Stromal cell of bone marrow (primary cell): Measurements from ENCODE around the gene SFXN4.
"Not testable (repeated sequence)": the region's sequence is repeated elsewhere in the genome, so short reads cannot be mapped to it uniquely, and the experiment has no call there.

Experiments
- DNase-seq: peaks from one replicate; pipeline ENCODE4 v3.0.0-alpha.2; 2012; ENCODE audit warnings: low read depth

SFXN4 gene

GRCh38 chr10:119143657-119144056 lies 21.9 kb downstream of the SFXN4 start:
- no peak for DNase-seq

GRCh38 chr10:119140603-119141245 lies 24.8 kb downstream of the SFXN4 start:
- DNase-seq, result no peak

- DNase-seq, result no peak
Measured at GRCh38 chr10:119139464-119140067, 25.9 kb downstream of the SFXN4 start.

GRCh38 chr10:119138346-119139306 lies 26.9 kb downstream of the SFXN4 start:
- DNase-seq, result no peak

GRCh38 chr10:119137878-119138277 lies 27.6 kb downstream of the SFXN4 start:
- not testable (repeated sequence) for DNase-seq

- DNase-seq, result no peak
Measured at GRCh38 chr10:119136084-119136483, 29.4 kb downstream of the SFXN4 start.

- DNase-seq, result peak; percentile 47
Measured at GRCh38 chr10:119135513-119135881, 30.0 kb downstream of the SFXN4 start.

- DNase-seq, result no peak
Measured at GRCh38 chr10:119133949-119134348, 31.6 kb downstream of the SFXN4 start.

GRCh38 chr10:119132521-119133345 lies 32.8 kb downstream of the SFXN4 start:
- DNase-seq, result no peak

- no peak for DNase-seq
Measured at GRCh38 chr10:119131512-119132240, 33.8 kb downstream of the SFXN4 start.

- no peak for DNase-seq
Measured at GRCh38 chr10:119129721-119130120, 35.8 kb downstream of the SFXN4 start.

- no peak for DNase-seq
Measured at GRCh38 chr10:119125942-119126341, 39.6 kb downstream of the SFXN4 start.

GRCh38 chr10:119120875-119121274 lies 44.6 kb downstream of the SFXN4 start:
- no peak for DNase-seq

GRCh38 chr10:119120413-119120867 lies 45.1 kb downstream of the SFXN4 start:
- DNase-seq, result no peak

- no peak for DNase-seq
Measured at GRCh38 chr10:119119400-119119799, 46.1 kb downstream of the SFXN4 start.

GRCh38 chr10:119118231-119118630 lies 47.3 kb downstream of the SFXN4 start:
- no peak for DNase-seq

- DNase-seq, result no peak
Measured at GRCh38 chr10:119116326-119116951, 49.1 kb downstream of the SFXN4 start.

- no peak for DNase-seq
Measured at GRCh38 chr10:119115926-119116325, 49.6 kb downstream of the SFXN4 start.

GRCh38 chr10:119113751-119114732 lies 51.5 kb downstream of the SFXN4 start:
- peak; percentile 83 for DNase-seq
